ENCODE data around the gene KMT5C. TPM values are rescaled to one million over a fixed set of nuclear protein-coding genes. Genes with fewer than 3 reads are reported as not detected.
A peak's percentile ranks its signal among the peaks of the same experiment; 100 is the strongest.
"Not testable (repeated sequence)": the region's sequence is repeated elsewhere in the genome, so short reads cannot be mapped to it uniquely, and the experiment has no call there.

Gene KMT5C
- total RNA-seq, 4 donors from 2014 or later = 17.3 to 61.8 (median 39.1) TPM

DNA sequence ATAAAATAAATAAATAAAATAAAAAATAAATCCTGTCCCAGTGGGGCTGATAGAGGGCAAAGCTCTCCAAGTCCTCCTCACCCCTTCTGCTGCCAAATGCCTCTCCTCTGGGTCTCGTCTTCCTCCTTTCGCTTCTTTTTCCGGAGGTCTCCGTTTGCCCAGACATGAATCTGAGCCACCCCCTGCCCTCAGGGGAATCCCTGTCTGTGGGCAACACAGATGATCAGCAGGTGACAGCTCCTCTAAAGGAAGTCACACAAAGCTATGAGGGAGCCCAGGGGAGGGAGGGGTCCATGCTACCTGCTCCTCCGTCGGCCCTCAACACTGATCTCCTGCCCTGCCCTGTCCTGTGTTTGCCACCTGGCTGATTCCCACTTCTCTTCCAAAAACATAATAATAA lies 15.0 kb upstream of the KMT5C start:
- Histone ChIP-seq H3K27ac (no peak overlapping the region), H3K27me3 (peaks cover 14% of the 10 kb centered on the region), H3K9me3 (no peaks in the 10 kb centered on the region), H3K4me3 (no peak overlapping the region), H3K36me3 (no peaks in the 10 kb centered on the region), H3K4me1 (no peaks in the 10 kb centered on the region)
- TF ChIP-seq, protein P1, sequence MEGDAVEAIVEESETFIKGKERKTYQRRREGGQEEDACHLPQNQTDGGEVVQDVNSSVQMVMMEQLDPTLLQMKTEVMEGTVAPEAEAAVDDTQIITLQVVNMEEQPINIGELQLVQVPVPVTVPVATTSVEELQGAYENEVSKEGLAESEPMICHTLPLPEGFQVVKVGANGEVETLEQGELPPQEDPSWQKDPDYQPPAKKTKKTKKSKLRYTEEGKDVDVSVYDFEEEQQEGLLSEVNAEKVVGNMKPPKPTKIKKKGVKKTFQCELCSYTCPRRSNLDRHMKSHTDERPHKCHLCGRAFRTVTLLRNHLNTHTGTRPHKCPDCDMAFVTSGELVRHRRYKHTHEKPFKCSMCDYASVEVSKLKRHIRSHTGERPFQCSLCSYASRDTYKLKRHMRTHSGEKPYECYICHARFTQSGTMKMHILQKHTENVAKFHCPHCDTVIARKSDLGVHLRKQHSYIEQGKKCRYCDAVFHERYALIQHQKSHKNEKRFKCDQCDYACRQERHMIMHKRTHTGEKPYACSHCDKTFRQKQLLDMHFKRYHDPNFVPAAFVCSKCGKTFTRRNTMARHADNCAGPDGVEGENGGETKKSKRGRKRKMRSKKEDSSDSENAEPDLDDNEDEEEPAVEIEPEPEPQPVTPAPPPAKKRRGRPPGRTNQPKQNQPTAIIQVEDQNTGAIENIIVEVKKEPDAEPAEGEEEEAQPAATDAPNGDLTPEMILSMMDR (IDR thresholded peaks at IDR 0.05) = no peak
- TF ChIP-seq EP300 (IDR thresholded peaks at IDR 0.05) (no peak), POLR2A (IDR thresholded peaks at IDR 0.05) (no peak), POLR2AphosphoS5 (IDR thresholded peaks at IDR 0.05) (no peak)
- WGBS = 67% methylated on average over 6 of the region's 6 CpGs
- DNase-seq (ENCODE audit: low spot score in 2 of 2) = no peak

DNA sequence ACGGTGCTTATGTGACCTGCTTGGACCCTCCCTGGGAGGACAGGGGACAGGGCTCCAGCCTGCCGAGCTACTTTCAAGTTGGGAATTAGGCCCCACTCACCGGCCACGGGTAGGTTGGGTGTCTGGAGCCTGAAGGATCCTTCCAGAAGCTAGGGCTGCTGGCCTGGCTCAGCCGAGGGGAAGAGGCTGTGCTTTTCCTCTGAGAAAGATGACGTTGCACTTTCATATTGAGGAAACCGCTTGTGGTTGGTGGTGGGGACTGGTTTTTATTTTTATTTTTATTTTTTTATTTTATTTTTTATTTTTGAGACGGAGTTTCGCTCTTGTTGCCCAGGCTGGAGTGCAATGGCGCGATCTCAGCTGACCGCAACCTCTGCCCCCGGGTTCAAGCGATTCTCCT lies 14.5 kb upstream of the KMT5C start, which contains the start of gene TMEM150B:
TMEM150B (minus strand) TSS at position 170 of the 400 bp plus-strand sequence. CDS start 4,305 bp downstream, outside the sequence.
- Histone ChIP-seq H3K9me3 (no peaks in the 10 kb centered on the region), H3K27ac (no peak within 1 kb of the TSS), H3K27me3 (peaks cover 9% of the 10 kb centered on the region), H3K4me1 (no peaks in the 10 kb centered on the region), H3K36me3 (no peaks in the 10 kb centered on the region), H3K4me3 (no peak within 1 kb of the TSS)
- DNase-seq (ENCODE audit: low spot score in 2 of 2) = no peak
- no peak for TF ChIP-seq POLR2AphosphoS5 (IDR thresholded peaks at IDR 0.05)
- no peak for TF ChIP-seq EP300 (IDR thresholded peaks at IDR 0.05)
- TF ChIP-seq, protein P1 (IDR thresholded peaks at IDR 0.05) = no peak
- no peak for TF ChIP-seq POLR2A (IDR thresholded peaks at IDR 0.05)
- WGBS = 80% methylated on average over 14 of the region's 14 CpGs

DNA sequence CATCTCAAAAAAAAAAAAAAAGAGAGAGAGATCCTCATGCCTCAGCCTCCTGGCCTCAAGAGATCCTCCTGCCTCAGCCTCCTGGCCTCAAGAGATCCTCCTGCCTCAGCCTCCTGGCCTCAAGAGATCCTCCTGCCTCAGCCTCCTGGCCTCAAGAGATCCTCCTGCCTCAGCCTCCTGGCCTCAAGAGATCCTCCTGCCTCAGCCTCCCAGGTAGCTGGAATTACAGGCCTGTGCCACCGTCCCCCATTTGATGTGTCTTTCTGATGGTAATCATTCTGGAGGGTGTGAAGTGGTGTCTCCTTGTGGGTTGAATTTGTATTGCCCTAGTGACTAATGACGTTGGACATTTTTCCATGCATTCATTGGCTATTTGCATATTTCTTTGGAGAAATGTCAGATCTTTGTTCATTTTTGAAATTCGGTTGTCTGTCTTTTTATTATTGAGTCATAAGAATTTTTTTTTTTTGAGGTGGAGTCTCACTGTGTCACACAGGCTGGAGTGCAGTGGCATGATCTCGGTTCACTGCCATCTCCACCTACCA lies 10.8 kb upstream of the KMT5C start:
- H3K27ac ChIP-seq; H3K4me1 ChIP-seq; H3K9me3 ChIP-seq; H3K4me3 ChIP-seq; H3K36me3 ChIP-seq; H3K27me3 ChIP-seq; DNase-seq (ENCODE audit: low spot score in 2 of 2): not testable (repeated sequence)
- WGBS = 63% methylated on average over 4 of the region's 4 CpGs

DNA sequence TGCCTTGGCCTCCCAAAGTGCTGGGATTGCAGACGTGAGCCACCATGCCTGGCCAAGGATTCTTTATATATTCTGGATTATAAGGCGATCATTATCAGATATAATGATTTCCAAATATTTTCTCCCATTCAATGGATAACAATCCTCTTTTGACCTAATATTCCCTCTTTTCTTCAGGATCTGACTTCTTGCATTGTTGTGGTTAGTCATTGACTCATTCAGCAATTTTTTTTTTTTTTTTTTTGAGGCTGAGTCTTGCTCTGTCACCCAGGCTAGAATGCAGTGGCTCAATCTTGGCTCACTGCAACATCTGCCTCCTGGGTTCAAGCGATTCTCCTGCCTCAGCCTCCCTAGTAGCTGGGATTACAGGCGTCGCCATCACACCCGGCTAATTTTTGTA lies 9.9 kb upstream of the KMT5C start:
- H3K4me1 ChIP-seq; H3K9me3 ChIP-seq; DNase-seq (ENCODE audit: low spot score in 2 of 2); H3K36me3 ChIP-seq; H3K4me3 ChIP-seq; H3K27ac ChIP-seq: not testable (repeated sequence)
- 87% methylated on average over 6 of the region's 6 CpGs for WGBS
- H3K27me3 ChIP-seq = peaks cover 12% of the 10 kb centered on the region

DNA sequence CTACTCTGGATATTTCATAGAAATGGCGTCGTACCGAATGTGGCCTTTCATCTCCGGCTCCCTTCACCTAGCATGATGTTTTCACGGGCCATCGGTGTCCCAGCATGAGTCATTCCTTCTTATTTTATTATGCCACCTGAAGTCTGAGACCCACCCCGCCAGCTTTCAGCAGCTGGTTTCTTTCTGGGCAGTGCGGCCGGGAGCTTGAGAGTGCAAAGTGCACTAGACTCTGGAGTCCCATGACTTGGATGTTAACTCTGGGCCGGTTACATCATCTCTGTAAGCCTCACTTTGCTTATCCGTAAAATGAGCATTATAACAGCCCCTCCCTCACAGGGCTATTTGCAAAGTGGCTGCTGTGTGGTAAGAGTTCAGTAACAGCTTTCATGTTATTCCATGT lies 5.8 kb upstream of the KMT5C start:
- no peak overlapping the region for H3K27ac ChIP-seq
- no peaks in the 10 kb centered on the region for H3K9me3 ChIP-seq
- H3K27me3 ChIP-seq = peaks cover 12% of the 10 kb centered on the region
- TF ChIP-seq EP300 (IDR thresholded peaks at IDR 0.05) = no peak
- no peak for TF ChIP-seq POLR2AphosphoS5 (IDR thresholded peaks at IDR 0.05)
- no peak for TF ChIP-seq POLR2A (IDR thresholded peaks at IDR 0.05)
- TF ChIP-seq, protein P1 (IDR thresholded peaks at IDR 0.05) = no peak
- no peak overlapping the region for H3K4me3 ChIP-seq
- 80% methylated on average over 11 of the region's 11 CpGs for WGBS
- DNase-seq (ENCODE audit: low spot score in 2 of 2) = no peak
- H3K4me1 ChIP-seq = peaks cover 9% of the 10 kb centered on the region
- no peaks in the 10 kb centered on the region for H3K36me3 ChIP-seq

DNA sequence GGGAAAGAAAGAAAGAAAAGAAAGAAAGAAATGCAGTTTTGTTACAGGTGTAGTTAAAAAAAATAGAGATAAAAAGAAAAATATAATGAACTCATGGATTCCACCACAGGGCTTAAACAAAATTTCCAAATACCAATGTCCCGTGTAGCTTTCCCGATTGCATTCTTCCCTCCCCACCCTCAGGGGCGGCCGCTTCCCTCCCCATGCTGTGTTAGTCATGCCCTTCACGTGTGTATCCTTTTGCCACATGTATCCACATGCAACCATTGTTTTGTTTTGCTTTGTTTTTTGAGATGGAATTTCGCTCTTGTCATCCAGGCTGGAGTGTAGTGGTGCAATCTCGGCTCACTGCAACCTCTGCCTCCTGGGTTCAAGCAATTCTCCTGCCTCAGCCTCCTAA lies 3.6 kb upstream of the KMT5C start:
- Histone ChIP-seq H3K27me3 (peaks cover 12% of the 10 kb centered on the region), H3K9me3 (no peaks in the 10 kb centered on the region), H3K36me3 (no peaks in the 10 kb centered on the region), H3K27ac (no peak overlapping the region), H3K4me3 (no peak overlapping the region), H3K4me1 (peaks cover 23% of the 10 kb centered on the region)
- TF ChIP-seq EP300 (IDR thresholded peaks at IDR 0.05) (no peak), POLR2AphosphoS5 (IDR thresholded peaks at IDR 0.05) (peak in 1 of 3 donors; percentile 25)
- no peak for DNase-seq (ENCODE audit: low spot score in 2 of 2)
- 36% methylated on average over 7 of the region's 7 CpGs for WGBS

Data from suprapubic skin (tissue), 4 donors.